Measurements from ENCODE around the gene OGFOD2.

The OGFOD2 gene

GRCh38 chr12:122951406-122951805, 23.6 kb upstream of the OGFOD2 start:
- no peak overlapping the region for H3K27ac ChIP-seq
- TF ChIP-seq ZFX (IDR thresholded peaks at IDR 0.05) (no peak), CTCF (conservative IDR thresholded peaks at IDR 0.05) (no peak)

DNA sequence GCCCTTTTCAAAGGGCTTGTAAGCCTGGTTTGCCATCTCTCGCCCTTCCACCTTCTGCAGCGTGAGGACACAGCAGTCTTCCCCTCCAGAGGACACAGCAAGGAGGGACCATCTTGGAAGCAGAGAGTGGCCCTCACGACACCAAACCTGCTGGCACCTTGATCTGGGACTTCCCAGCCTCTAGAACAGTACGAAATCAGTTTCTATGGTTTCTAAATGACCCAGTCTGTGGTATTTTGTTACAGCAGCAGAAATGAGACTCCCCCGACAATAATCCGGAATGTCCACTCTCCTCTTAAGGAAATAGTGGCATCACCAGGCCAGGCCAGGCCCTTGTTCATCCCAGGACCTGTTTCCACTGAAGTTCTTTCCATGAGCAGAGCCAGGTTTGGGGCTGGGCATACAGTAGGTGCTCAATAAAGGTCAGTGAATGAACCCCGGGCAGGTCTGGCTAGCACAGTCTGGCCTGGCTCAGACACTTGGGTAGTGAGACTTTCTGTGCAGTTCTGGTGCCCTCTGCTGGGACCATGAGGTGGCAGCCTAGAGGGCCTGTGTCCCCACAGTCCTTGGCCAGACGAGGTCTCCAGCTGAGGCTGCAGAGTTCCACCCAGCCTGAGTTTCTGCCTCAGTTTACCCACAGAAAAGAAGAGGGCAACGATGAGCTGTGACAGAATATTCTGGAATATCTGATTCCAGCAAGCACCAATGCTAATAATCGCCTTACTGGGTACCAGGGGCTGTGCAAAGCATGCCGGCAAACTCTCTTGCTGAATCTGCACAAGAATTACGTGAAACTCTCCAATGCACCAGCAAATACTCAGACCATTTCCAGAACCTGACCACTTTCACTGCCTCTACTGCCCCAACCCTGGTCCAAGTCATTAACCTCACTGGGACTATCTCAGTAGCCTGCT, 22.8 kb upstream of the OGFOD2 start:
- TF ChIP-seq CTCF (conservative IDR thresholded peaks at IDR 0.05) (peak; percentile 87), ZFX (IDR thresholded peaks at IDR 0.05) (no peak)
- H3K27ac ChIP-seq = no peak overlapping the region

GRCh38 chr12:122955156-122955555, 19.9 kb upstream of the OGFOD2 start:
- TF ChIP-seq CTCF (conservative IDR thresholded peaks at IDR 0.05) (no peak), ZFX (IDR thresholded peaks at IDR 0.05) (no peak)
- H3K27ac ChIP-seq = no peak overlapping the region

- no peak for TF ChIP-seq CTCF (conservative IDR thresholded peaks at IDR 0.05)
- no peak for TF ChIP-seq ZFX (IDR thresholded peaks at IDR 0.05)
- H3K27ac ChIP-seq = no peak overlapping the region
Observed at GRCh38 chr12:122956035-122956434, 19.0 kb upstream of the OGFOD2 start.

DNA sequence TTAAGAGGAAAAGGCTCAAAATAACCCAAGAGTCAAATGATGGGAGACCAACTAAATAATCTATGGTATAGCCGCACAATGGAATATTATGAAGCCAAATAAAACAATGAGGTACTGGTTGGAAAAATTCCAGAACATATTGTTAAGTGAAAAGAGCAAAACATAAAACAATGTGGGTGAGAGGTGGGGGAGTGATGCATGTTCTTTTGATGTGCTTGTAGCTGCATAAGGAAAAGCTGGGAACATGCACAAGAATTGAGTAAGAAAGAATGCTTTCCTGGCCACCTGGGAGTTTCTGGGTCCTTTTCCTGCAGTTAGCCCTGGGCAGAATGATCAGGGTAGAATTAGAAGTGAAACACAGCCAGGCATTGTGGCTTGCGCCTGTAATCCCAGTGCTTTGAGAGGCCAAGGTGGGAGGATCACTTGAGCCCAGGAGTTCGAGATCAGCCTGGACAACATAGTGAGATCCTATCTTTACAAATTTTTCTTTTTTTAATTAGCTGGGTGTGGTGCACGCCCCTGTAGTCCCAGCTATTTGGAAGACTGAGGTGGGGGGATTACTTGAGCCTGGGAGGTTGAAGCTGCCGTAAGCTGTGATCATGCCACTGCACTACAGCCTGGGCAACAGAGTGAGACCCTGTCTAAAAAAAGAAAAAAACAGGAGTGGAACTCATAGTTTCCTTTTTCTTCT, 16.7 kb upstream of the OGFOD2 start:
- no peak overlapping the region for H3K27ac ChIP-seq
- TF ChIP-seq CTCF (conservative IDR thresholded peaks at IDR 0.05) = no peak
- TF ChIP-seq ZFX (IDR thresholded peaks at IDR 0.05) = no peak

DNA sequence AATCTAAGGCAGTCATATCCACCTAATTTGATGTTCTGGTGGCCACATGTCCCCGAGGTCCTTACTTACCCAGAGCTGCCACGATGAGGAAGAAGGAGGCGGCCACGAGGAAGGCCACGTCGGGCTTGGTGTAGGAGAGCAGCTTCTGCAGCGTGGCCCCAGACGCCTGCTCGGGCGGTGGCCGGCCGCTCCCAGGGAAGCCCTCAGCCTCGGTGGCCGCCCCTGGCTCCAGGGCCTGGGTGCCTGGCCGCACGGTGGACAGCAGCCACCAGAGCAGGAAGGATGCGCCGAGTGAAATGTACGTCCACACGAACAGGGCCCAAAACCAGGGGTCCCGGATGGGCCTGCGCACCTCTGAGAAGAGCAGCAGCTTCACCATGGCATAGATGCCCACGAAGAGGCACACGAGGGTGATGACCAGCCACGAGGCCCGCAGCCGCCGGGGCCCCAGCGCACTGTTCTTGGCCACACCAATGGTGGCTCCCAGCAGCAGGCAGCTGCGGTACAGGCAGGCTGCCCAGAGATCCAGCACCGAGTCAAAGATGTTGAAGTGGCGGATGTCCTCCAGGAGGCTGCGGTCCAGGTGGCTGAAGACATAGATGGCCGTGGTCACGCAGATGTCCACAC, 15.4 kb upstream of the OGFOD2 start:
- H3K27ac ChIP-seq = no peak overlapping the region
- TF ChIP-seq ZFX (IDR thresholded peaks at IDR 0.05) (no peak), CTCF (conservative IDR thresholded peaks at IDR 0.05) (no peak)

- H3K27ac ChIP-seq = no peak overlapping the region
- TF ChIP-seq ZFX (IDR thresholded peaks at IDR 0.05) (no peak), CTCF (conservative IDR thresholded peaks at IDR 0.05) (no peak)
Observed at GRCh38 chr12:122960193-122960569, 14.9 kb upstream of the OGFOD2 start.
